ENCODE results near the gene CD207.

GRCh38 chr2:70855667-70856066 is 20.1 kb upstream of the CD207 start:
- TF ChIP-seq YY1 (IDR thresholded peaks at IDR 0.05; ENCODE audit: low read depth, low read length) (no peak), CTCF (IDR thresholded peaks at IDR 0.05; ENCODE audit: control extremely low read depth in 1 of 3, insufficient read depth in 1 of 3, low read depth in 1 of 3, low read length in 3 of 3) (no peak), SIRT6 (IDR thresholded peaks at IDR 0.05; ENCODE audit: low read length) (no peak), EZH2 (IDR thresholded peaks at IDR 0.05; ENCODE audit: low read depth, low read length, severe bottlenecking) (no peak), POLR2A (IDR thresholded peaks at IDR 0.05; ENCODE audit: control extremely low read depth in 1 of 2, low read depth in 2 of 2, low read length in 2 of 2) (no peak), PHF8 (conservative IDR thresholded peaks at IDR 0.05; ENCODE audit: low read depth, low read length) (no peak)

Data from H1 (cell line).